GDM1 (cell line): ENCODE data around the gene TMED7.

Source experiments
- DNase-seq: peaks from one replicate; lab custom pipeline; 2025; lab: John Stamatoyannopoulos, UW

TMED7 gene

DNA sequence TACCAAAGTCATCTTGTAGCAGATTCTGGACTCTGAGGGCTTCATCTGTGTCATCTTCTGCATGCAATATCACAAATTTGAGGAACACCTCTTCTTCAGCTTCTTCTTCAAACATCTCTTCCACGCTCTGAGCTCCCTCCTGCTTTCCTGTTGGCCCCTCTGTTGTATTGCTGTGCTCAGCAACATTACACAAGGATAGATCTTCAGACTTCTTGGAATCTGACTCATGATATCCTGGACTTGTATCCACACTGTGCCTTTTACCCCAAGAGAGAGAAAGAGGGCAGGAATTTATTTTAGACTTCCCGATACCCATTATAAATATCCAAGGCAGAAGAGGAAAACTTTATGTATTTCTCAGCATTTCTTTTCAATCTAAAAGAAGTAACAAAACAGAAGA lies 44.9 kb downstream of the TMED7 start:
- DNase-seq = no peak

GRCh38 chr5:115579747-115580173 lies 46.1 kb downstream of the TMED7 start:
- DNase-seq = no peak

GRCh38 chr5:115579216-115579615 lies 46.6 kb downstream of the TMED7 start:
- DNase-seq = no peak

GRCh38 chr5:115578657-115579056 lies 47.2 kb downstream of the TMED7 start:
- DNase-seq = no peak

DNA sequence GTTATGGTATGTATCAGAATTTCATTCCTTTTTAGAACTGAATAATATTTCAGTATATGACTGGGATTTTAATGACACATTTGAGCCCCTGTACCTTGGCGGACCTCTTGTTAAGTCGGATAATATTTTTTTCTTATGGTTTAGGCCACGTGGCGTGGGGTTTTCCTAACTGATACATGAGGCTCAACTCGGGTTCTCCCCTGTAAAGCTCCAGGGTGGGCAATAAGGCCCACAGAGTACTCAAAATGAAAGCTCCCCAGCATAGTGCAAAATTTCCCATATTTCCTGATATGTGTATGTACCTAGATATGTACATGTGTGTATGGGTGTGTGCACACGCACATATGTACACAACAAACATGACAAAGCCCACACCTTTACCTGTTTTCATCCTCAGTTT lies 48.1 kb downstream of the TMED7 start:
- DNase-seq = no peak

DNA sequence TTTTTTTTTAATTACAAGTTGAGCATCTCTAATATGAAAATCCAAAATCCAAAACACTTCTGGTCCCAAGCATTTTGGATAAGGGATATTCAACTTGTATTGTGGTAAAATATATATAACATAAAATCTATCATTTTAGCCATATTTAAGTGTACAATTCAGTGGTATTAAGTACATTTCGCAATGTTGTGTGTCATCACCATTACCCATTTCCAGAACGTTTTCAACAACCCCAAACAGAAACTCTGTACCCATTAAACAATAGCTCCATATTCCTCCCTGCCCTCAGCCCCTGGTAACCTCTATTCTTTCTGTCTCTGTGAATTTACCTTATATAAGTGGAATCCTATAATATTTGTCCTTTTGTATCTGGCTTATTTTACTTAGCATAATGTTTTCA lies 48.5 kb downstream of the TMED7 start:
- DNase-seq = no peak

DNA sequence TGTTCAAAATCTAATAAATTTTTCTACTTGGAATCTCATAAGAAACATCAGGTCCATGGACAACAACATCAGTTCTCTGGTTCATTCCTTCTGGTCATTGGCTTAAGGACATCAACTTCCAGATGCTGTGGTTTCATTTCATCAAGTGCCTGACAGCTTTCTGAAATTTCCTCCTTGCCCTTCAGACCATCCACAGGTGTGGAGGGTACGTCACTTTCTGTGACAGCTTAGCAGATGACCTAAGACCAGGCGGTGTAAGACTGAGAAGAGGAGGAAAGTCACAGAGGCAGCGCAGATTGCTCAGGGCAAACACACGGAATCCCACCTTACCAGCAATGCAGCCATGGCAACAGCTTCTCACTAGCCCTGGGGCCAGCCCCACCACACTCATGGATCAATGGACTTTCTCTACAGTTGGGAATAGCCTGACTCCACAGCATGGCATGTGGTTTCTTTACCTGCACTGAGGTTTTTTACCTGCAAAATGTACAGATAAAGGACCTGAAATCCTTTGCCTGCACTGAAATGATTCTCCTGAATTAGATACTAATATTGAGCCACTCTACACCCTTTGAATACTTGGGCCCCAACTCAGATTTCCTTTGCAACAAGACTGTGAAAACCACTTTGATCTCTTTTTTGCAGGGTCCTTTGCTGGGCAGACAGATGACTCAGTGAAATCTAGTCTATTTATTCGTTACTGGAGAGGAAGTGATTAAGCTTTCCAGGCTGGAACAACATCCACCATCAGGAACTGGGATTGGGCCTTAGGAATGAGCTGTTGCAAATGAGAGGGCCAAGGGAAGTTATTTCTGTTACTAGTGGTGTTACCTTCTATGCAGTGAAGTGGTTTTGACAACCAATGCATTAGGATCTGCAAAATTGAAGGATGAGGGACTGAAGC lies 50.4 kb downstream of the TMED7 start:
- no peak for DNase-seq

DNA sequence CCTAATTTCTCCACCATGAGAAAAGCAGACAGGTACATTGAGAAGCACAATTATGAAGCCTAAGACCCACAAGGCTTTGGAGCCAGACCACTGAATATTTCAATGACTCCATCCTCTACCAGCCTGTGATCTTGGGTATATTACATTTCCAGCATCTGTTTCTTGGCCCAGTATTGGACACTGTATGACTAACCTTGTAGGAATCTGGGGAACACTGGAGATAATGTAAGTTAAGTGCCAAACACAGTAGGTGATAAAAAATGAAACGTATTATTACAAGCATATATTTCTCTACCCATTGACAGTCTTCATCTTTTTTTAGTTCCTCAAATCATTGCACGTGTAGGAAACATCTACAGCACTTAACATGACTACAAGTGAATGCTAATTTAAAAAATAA lies 52.7 kb downstream of the TMED7 start:
- DNase-seq = no peak

DNA sequence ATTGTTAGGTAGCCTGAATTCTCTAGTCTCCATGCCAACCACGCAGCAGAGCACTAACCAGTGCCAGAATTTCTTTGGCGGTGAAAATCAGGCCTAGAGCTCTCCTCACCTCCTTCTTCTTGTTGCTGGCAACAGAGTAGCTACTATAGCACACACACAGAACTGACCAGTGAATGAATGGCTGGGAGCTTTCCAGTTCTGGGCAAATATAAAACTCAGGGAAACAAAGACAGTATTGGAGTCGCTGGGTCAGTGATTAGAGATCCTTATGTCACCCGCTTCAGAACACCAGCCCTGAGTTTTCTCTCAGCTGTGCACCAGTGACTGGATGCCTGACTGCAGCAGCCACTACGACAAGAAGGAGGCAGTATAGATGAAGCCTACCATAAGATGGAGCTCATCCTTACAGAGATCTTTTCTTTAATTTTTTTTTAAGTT lies 54.4 kb downstream of the TMED7 start:
- DNase-seq = no peak

- no peak for DNase-seq
These were observed 57.2 kb downstream of the TMED7 start for GRCh38 chr5:115568668-115569067.

- no peak for DNase-seq
These were observed 60.6 kb downstream of the TMED7 start for GRCh38 chr5:115565233-115565632.
